Sigmoid colon (tissue), 4 donors: ENCODE data around the gene SLC39A11.

ENCODE experiments used
- CTCF ChIP-seq, 4 experiments: fragments of 450-650 bp in 3 of 4; fragments of 200-600 bp in 1 of 4; IDR thresholded peaks; one replicate each; pipeline ENCODE4 v1.5.1; 2016 to 2019; ENCODE audit warnings: antibody characterized with exemption in 4 of 4, mild to moderate bottlenecking in 3 of 4, moderate library complexity in 2 of 4
- POLR2AphosphoS5 ChIP-seq, 4 donors: sonication (generic); formaldehyde crosslinking; IDR thresholded peaks; one replicate each; pipeline ENCODE4 v1.6.1; 2017; ENCODE audit warnings: antibody characterized with exemption in 4 of 4

- TF ChIP-seq POLR2AphosphoS5 (IDR thresholded peaks at IDR 0.05) (no peak), CTCF (IDR thresholded peaks at IDR 0.05) (no peak)
Observed at GRCh38 chr17:73062726-73063125, 29.8 kb downstream of the SLC39A11 start.
